T-helper 1 cell treated with Interleukin-12 subunit alpha and Interleukin-12 subunit beta and Interleukin-4 antibody, amounts not matched to agents 30 μg/mL and 1 μg/mL, for 36 hours (primary cell): ENCODE data around the gene OGFR.
"Not testable (repeated sequence)": the region's sequence is repeated elsewhere in the genome, so short reads cannot be mapped to it uniquely, and the experiment has no call there.

Experiments
- H3K27ac Mint-ChIP-seq: one replicate; pipeline ENCODE4 v1.8.0; 2021; ENCODE audit warnings: mild to moderate bottlenecking, mixed read lengths
- H3K27me3 Mint-ChIP-seq: one replicate; pipeline ENCODE4 v1.8.0; 2021; ENCODE audit warnings: low read depth, mixed read lengths
- H3K36me3 Mint-ChIP-seq: one replicate; pipeline ENCODE4 v1.8.0; 2021; ENCODE audit warnings: low read depth, mixed read lengths
- H3K4me1 Mint-ChIP-seq: one replicate; pipeline ENCODE4 v1.8.0; 2021; ENCODE audit warnings: low read depth, mixed read lengths
- H3K4me3 Mint-ChIP-seq: one replicate; pipeline ENCODE4 v1.8.0; 2021; ENCODE audit warnings: mild to moderate bottlenecking, moderate library complexity, mixed read lengths
- H3K9me3 Mint-ChIP-seq: one replicate; pipeline ENCODE4 v1.8.0; 2021; ENCODE audit warnings: mixed read lengths

Gene OGFR

DNA sequence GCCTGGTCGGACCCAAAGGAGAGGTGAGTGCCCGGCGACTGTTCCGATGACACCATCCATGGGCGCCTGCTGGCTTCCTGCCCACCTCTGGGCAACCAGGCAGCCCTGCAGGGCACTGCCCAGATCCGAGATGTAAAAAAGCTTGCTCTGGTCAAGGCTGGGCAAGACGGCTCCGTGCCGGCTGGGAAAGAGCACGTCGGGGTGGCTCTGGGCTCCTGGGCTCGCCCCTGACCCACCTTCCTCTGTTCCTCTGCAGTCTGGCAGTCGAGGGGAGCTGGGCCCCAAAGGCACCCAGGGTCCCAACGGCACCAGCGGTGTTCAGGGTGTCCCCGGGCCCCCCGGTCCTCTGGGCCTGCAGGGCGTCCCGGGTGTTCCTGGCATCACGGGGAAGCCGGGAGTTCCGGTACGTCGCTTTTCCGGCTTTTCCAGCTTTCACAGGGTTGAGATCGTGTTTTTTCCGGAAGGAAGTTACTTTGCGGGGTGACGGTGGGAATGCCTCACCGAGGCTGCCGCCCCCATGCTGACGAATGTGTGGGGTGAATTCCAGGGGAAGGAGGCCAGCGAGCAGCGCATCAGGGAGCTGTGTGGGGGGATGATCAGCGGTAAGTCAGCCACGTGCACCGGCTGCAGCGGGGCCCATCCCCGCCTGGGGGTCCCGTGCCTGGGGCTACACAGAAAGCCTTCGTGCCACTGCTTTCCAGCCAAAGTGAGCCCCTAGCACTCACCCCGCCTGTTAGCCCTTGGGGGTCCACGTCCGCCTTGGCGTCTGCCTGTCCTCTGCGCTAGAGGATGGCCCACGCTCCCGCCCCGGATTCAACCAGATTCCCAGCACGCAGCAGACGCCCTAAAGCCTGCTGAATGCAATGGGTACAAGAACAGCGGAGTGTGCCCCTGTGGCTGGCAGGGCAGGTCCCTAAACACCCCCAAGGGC lies 31.6 kb downstream of the OGFR start:
- H3K27ac Mint-ChIP-seq: no peak overlapping the region
- no peaks in the 10 kb centered on the region for H3K9me3 Mint-ChIP-seq
- H3K36me3 Mint-ChIP-seq: no peaks in the 10 kb centered on the region
- H3K4me3 Mint-ChIP-seq: no peak overlapping the region
- no peaks in the 10 kb centered on the region for H3K27me3 Mint-ChIP-seq
- peaks cover 10% of the 10 kb centered on the region for H3K4me1 Mint-ChIP-seq

DNA sequence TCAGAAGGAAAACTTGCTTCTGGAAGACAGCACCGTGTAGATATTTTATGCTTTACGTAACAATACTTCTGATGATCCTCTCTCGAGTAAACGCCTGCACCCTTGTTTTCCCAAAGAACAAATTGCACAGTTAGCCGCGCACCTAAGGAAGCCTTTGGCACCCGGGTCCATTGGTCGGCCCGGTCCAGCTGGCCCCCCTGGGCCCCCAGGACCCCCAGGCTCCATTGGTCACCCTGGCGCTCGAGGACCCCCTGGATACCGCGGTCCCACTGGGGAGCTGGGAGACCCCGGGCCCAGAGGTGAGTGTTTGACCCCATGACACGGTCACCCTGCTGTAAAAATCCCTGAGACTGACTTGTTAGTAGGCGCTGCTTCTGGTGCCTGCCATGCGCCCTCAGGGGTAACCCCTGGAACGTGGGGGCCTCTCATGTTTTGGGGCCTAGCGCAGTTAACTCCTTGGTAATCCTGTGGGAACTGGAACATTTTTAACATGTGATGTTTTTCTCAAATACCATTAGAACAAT lies 32.4 kb downstream of the OGFR start:
- Mint-ChIP-seq H3K36me3 (no peaks in the 10 kb centered on the region), H3K27ac (no peak overlapping the region), H3K9me3 (no peaks in the 10 kb centered on the region), H3K27me3 (no peaks in the 10 kb centered on the region), H3K4me1 (peaks cover 7% of the 10 kb centered on the region), H3K4me3 (no peak overlapping the region)

DNA sequence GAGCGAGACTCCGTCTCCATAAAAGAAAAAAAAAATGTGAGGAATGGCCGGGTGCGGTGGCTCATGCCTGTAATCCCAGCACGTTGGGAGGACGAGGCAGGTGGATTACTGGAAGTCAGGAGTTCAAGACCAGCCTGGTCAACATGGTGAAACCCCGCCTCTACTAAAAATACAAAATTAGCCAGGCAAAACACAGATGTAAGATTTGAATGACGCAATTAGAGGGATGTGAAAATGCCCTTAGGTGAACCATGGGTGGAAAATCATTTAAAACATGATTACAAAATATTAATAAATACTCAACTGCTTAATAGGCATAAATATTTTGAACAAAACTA lies 33.1 kb downstream of the OGFR start:
- Mint-ChIP-seq H3K4me1 (peaks cover 2% of the 10 kb centered on the region), H3K27me3 (no peaks in the 10 kb centered on the region), H3K9me3 (no peaks in the 10 kb centered on the region), H3K4me3 (no peak overlapping the region), H3K27ac (no peak overlapping the region), H3K36me3 (no peaks in the 10 kb centered on the region)

DNA sequence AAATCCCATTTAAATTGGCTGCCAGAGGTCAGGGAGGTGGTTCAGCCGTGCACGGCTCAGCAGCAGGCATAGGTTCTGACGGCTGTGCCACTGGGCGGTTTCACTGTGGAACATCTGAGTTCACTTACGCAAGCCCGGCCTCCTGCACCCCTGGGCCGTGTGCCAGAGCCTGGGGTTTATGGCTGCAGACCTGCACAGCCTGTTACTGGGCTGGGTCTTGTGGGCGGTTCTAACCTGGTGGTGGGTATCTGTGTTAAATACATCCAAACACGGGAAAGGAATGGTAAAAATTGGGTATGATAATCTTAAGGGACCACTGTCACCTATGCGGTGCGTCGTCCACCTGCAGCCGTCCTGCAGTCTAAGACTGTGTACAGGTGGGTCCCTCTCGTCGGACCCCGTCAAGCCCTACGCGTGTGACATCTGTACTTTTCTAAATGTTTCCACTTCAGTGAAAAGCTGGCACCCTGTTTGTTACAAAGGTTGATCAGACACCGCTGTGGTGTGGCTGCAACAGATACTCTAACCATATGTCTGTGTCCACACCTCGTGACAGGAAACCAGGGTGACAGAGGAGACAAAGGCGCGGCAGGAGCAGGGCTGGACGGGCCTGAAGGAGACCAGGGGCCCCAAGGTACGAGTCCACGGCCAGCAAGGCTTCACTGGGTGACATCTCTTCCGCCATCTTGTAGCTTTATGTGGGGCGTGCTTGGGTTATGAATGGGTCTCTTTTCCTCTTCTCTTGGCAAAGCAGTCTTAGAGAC lies 33.7 kb downstream of the OGFR start:
- no peaks in the 10 kb centered on the region for H3K9me3 Mint-ChIP-seq
- no peaks in the 10 kb centered on the region for H3K4me1 Mint-ChIP-seq
- no peaks in the 10 kb centered on the region for H3K27me3 Mint-ChIP-seq
- H3K4me3 Mint-ChIP-seq: no peak overlapping the region
- no peaks in the 10 kb centered on the region for H3K36me3 Mint-ChIP-seq
- no peak overlapping the region for H3K27ac Mint-ChIP-seq

DNA sequence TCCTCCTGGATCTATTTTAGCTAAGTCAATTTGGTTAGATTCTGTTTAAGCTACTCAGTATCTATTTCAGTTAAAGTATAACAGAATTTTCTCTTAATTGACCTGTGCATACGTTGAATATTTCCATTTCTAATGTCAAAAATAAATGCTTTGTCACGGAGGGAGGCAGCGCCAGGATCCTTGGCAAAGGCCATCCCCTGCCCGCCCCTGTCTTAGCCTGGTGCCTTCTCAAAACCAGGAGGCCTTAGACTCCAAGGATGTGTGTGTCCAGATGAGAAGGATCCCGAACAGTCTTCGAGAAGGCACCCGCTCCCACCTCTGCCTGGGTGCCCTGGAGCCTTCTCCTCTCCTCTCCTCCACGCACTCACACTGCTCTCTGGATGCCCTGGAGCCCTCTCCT lies 34.6 kb downstream of the OGFR start:
- no peaks in the 10 kb centered on the region for H3K36me3 Mint-ChIP-seq
- H3K9me3 Mint-ChIP-seq: no peaks in the 10 kb centered on the region
- no peaks in the 10 kb centered on the region for H3K27me3 Mint-ChIP-seq
- no peak overlapping the region for H3K27ac Mint-ChIP-seq
- no peaks in the 10 kb centered on the region for H3K4me1 Mint-ChIP-seq
- no peak overlapping the region for H3K4me3 Mint-ChIP-seq

DNA sequence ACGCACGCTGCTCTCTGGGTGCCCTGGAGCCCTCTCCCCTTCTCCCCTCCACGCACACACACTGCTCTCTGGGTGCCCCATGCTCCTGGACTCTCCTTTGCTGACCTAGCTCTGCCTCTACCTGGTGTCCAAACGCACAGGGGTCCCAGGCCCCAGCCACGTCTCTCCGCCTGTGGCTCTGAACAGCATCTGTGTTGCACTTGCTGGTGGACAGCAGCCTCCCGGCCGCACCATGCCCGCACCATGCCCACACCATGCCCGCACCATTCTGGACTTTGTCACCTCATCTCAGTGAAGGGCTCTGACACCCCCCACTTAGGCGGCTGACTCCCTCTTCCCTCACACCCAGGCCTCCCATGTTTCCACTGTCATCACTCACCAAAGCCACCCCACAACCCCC lies 35.2 kb downstream of the OGFR start:
- Mint-ChIP-seq H3K4me3 (no peak overlapping the region), H3K4me1 (no peaks in the 10 kb centered on the region), H3K27me3 (no peaks in the 10 kb centered on the region), H3K9me3 (no peaks in the 10 kb centered on the region), H3K27ac (no peak overlapping the region), H3K36me3 (no peaks in the 10 kb centered on the region)

DNA sequence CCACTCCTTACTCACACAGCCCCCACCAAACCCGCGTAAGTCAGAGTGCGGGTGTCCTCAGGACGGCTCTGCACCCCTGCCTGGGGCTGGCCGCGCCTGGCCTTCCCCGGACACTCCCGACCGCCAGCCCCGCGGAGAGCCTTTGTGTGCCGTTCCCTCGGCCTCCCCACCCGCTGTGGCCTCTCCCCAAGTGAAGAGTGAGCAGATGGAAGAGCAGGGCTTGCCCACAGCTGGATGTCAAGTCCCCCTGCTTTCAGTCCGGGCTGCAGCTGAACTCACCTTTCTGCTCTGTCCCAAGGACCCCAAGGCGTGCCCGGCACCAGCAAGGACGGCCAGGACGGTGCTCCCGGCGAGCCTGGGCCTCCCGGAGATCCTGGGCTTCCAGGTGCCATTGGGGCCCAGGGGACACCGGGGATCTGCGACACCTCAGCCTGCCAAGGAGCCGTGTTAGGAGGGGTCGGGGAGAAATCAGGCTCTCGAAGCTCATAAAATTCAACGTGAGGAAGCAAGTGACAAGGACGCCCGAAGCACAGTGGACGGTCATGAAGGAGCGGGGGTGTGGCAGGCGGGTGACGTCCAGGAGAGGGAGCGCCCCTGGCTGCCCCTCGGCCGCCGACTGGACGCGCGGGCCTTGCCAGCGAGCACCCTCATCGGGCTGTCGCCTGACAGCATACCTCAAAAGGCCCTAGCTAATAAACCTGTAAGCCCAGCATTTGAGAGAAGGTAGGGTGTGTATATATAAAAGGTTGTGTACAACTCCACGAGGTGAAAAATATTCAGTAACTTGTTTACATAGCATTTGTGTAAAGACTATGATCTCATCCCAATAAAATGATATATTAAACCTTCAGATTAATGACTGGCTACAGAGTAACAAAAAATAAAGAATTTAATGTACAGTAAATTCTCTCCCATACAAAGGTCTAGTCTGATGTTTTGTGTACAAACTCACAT lies 35.9 kb downstream of the OGFR start:
- Mint-ChIP-seq H3K27ac (no peak overlapping the region), H3K27me3 (no peaks in the 10 kb centered on the region), H3K9me3 (no peaks in the 10 kb centered on the region), H3K4me1 (no peaks in the 10 kb centered on the region), H3K36me3 (no peaks in the 10 kb centered on the region), H3K4me3 (no peak overlapping the region)

DNA sequence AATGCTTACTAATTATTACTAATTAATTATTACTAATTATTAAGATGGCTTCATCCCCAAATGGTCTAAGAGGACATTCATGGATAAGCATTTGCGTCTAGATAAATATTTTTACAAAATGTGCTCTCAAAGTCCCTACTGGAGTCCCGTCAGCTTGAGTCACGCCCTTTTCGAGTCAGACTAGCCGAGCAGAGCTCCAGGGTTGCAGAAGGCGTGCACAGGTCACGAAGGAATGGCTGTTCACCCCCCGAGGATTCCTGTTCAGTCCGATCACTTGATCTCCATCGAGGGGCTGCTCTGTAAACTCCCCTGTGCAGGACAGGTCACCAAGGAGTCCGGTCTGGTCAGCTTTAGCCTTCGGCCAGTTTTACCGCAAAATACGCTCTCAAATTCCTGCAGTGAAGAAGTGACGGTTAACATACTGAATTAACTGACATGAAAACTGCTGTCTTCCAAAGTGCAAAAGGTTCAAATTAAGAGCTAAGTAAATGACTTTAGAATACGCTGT lies 37.1 kb downstream of the OGFR start:
- H3K4me3 Mint-ChIP-seq: no peak overlapping the region
- H3K4me1 Mint-ChIP-seq: no peaks in the 10 kb centered on the region
- no peaks in the 10 kb centered on the region for H3K36me3 Mint-ChIP-seq
- H3K27ac Mint-ChIP-seq: no peak overlapping the region
- H3K27me3 Mint-ChIP-seq: no peaks in the 10 kb centered on the region
- H3K9me3 Mint-ChIP-seq: no peaks in the 10 kb centered on the region

DNA sequence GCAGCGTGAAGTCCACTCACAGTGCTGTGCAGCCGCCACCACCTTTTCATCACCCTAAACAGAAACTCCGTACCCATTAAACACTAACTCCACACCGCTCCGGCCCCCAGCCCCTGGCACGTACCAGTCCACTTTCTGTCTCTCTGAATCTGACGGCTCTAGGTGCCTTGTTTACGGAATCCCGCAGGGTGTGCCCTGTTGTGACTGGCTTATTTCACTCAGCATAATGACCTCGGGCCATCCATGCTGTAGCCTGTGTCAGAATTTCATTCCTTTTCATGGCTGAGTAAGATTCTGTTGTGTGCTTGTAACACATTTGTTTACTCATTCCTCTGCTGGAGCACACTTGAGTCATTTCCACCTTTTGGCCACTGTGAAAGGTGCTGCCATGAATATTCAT lies 39.0 kb downstream of the OGFR start:
- Mint-ChIP-seq H3K27ac (no peak overlapping the region), H3K27me3 (no peaks in the 10 kb centered on the region), H3K4me3 (no peak overlapping the region)

DNA sequence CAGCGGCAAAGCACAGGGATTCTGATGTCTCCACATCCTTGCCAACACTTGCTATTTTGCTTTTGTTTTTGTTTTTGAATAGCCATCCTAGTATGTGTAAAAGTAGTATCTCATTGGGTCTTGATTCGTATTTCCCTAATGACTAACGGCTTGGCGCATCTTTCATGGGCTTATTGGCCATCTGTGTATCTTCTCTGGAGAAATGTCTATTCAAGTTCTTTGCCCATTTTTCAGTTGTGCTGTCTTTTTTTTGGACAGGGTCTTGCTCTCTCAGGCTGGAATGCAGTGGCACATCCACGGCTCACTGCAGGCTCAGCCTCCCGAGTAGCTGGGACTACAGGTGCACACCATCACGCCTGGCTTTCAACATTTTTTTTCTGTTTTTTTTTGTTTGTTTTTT lies 39.5 kb downstream of the OGFR start:
- H3K27me3 Mint-ChIP-seq: no peaks in the 10 kb centered on the region
- H3K36me3 Mint-ChIP-seq: no peaks in the 10 kb centered on the region
- H3K4me3 Mint-ChIP-seq: no peak overlapping the region
- no peaks in the 10 kb centered on the region for H3K4me1 Mint-ChIP-seq
- no peaks in the 10 kb centered on the region for H3K9me3 Mint-ChIP-seq
- H3K27ac Mint-ChIP-seq: no peak overlapping the region

More for the DNA sequence above, 39.0 kb downstream of the OGFR start:
- no peaks in the 10 kb centered on the region for H3K4me1 Mint-ChIP-seq
- no peaks in the 10 kb centered on the region for H3K36me3 Mint-ChIP-seq
- no peaks in the 10 kb centered on the region for H3K9me3 Mint-ChIP-seq

DNA sequence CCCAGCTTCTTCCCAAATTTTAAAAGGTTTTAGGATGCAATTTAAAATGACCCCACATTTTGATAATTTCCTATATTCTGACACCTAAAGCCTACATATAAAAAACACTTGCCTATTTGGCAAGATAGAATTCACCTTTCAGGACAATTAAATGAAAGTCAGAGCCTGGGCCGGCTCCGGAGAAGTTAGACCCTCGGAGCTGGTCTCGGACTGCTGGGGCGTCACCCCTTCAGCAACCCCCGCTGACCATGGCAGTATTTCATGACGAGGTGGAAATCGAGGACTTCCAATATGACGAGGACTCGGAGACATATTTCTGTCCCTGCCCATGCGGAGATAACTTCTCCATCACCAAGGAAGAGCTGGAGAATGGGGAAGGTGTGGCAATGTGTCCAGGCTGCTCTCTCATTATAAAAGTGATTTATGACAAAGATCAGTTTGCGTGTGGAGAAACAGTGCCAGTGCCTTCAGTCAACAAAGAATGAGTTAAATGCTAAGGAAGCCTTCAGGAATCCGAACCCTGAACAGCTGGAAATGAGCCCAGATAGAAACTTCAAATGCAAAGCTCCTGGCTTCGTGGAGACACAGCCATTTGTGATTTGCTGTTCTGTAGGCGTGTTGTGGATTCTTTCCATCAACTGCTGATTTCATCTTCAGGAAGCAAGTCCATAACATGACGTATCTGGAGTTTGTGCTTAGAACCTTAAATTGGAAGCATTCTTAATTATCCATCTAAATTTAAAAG lies 41.0 kb downstream of the OGFR start:
- H3K4me1 Mint-ChIP-seq: no peaks in the 10 kb centered on the region
- no peak overlapping the region for H3K27ac Mint-ChIP-seq
- no peaks in the 10 kb centered on the region for H3K27me3 Mint-ChIP-seq

DNA sequence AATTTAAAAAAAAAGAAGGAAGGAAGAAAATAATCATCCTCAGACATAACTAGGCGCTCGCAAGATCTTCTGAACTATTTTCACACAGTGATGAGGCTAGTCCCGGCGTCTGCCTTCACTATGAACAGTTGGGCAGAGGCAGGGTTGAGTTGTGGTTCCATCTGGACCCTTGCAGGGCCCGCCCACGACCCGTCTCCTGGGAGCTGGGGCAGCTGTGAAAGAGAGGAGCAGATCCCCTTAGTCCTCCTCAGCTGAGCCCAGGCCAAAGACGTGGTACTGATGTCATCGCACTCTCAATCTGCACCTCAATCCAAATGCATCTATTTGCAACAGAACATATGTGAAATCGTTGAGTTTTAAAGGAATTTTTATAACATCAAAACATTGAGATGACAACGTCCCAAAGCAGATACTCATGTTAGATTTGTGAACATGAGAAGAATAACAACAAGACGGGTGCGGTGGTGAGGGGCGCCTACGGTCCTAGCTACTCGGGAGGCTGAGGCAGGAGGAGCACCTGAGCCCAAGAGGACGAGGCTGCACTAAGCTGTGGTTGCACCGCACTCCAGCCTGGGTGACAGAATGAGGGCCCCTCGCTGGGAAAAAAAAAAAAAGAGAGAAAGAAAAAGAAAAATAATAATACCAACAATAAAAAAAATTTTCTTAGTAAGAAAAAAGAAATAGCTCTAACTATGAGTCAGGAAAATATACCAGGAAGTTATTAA lies 41.7 kb downstream of the OGFR start:
- Mint-ChIP-seq H3K9me3 (no peaks in the 10 kb centered on the region), H3K27ac (no peak overlapping the region), H3K4me3 (no peak overlapping the region), H3K36me3 (no peaks in the 10 kb centered on the region), H3K4me1 (no peaks in the 10 kb centered on the region), H3K27me3 (no peaks in the 10 kb centered on the region)

More for the DNA sequence above, 41.0 kb downstream of the OGFR start:
- Mint-ChIP-seq H3K4me3 (no peak overlapping the region), H3K36me3 (no peaks in the 10 kb centered on the region), H3K9me3 (no peaks in the 10 kb centered on the region)

DNA sequence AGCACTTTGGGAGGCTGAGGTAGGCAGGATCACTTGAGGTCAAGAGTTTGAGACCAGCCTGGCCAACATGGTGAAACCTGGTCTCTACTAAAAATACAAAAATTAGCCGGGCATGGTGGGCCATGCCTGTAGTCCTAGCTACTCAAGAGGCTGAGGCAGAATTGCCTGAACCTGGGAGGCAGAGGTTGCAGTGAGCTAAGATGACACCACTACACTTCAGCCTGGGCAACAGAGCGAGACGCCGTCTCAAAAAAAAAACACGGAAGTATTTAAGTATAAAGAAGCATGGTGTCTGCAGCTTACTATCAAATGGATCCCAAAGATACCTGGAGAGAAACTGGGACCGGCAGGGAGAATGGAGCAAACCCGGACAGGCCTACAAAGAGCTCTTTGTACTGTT lies 44.3 kb downstream of the OGFR start:
- H3K36me3 Mint-ChIP-seq, H3K27me3 Mint-ChIP-seq, H3K9me3 Mint-ChIP-seq, H3K4me3 Mint-ChIP-seq, H3K27ac Mint-ChIP-seq, H3K4me1 Mint-ChIP-seq: not testable (repeated sequence)
